IPS-18a (cell line): ENCODE measurements around the gene C3orf18.

ENCODE experiments used
- H3K27ac ChIP-seq: one replicate; pipeline ENCODE4 v1.5.1; 2013; ENCODE audit warnings: low read length
- H3K27me3 ChIP-seq: one replicate; pipeline ENCODE4 v1.6.1; 2013; ENCODE audit warnings: mild to moderate bottlenecking, low read length; ENCODE audit not compliant: control insufficient read depth, insufficient read depth
- H3K36me3 ChIP-seq: one replicate; pipeline ENCODE4 v1.6.1; 2013; ENCODE audit warnings: low read depth, low read length; ENCODE audit not compliant: control insufficient read depth
- H3K4me1 ChIP-seq: one replicate; pipeline ENCODE4 v1.6.1; 2013; ENCODE audit warnings: low read depth, low read length; ENCODE audit not compliant: control insufficient read depth
- H3K4me3 ChIP-seq: one replicate; pipeline ENCODE4 v1.5.1; 2013; ENCODE audit warnings: low read length
- H3K9ac ChIP-seq: one replicate; pipeline ENCODE4 v1.6.1; 2013; ENCODE audit warnings: mild to moderate bottlenecking, low read length, moderate library complexity
- H3K9me3 ChIP-seq: one replicate; pipeline ENCODE4 v1.6.1; 2013; ENCODE audit warnings: low read depth, low read length; ENCODE audit not compliant: control insufficient read depth

Gene C3orf18

GRCh38 chr3:50600141-50600753 is 32.7 kb upstream of the C3orf18 start:
- no peak overlapping the region for H3K9ac ChIP-seq

GRCh38 chr3:50599716-50600118 is 32.2 kb upstream of the C3orf18 start:
- no peaks in the 10 kb centered on the region for H3K9me3 ChIP-seq
- no peak overlapping the region for H3K4me3 ChIP-seq
- H3K27me3 ChIP-seq, result no peaks in the 10 kb centered on the region
- H3K36me3 ChIP-seq, result no peaks in the 10 kb centered on the region
- no peaks in the 10 kb centered on the region for H3K4me1 ChIP-seq
- H3K27ac ChIP-seq, result no peak overlapping the region
- no peak overlapping the region for H3K9ac ChIP-seq

More at GRCh38 chr3:50600141-50600753, 32.7 kb upstream of the C3orf18 start:
- Histone ChIP-seq H3K27me3 (no peaks in the 10 kb centered on the region), H3K4me1 (no peaks in the 10 kb centered on the region), H3K4me3 (no peak overlapping the region), H3K9me3 (no peaks in the 10 kb centered on the region), H3K27ac (no peak overlapping the region), H3K36me3 (no peaks in the 10 kb centered on the region)

GRCh38 chr3:50599115-50599715 is 31.7 kb upstream of the C3orf18 start:
- no peak overlapping the region for H3K9ac ChIP-seq

GRCh38 chr3:50594253-50594785 is 26.8 kb upstream of the C3orf18 start:
- H3K27ac ChIP-seq, result no peak overlapping the region
- no peak overlapping the region for H3K4me3 ChIP-seq
- no peak overlapping the region for H3K9ac ChIP-seq
- no peaks in the 10 kb centered on the region for H3K36me3 ChIP-seq
- H3K27me3 ChIP-seq, result no peaks in the 10 kb centered on the region
- H3K9me3 ChIP-seq, result no peaks in the 10 kb centered on the region
- no peaks in the 10 kb centered on the region for H3K4me1 ChIP-seq

More at GRCh38 chr3:50599115-50599715, 31.7 kb upstream of the C3orf18 start:
- H3K4me1 ChIP-seq, result no peaks in the 10 kb centered on the region
- no peaks in the 10 kb centered on the region for H3K27me3 ChIP-seq
- H3K27ac ChIP-seq, result no peak overlapping the region
- H3K4me3 ChIP-seq, result no peak overlapping the region
- no peaks in the 10 kb centered on the region for H3K9me3 ChIP-seq
- no peaks in the 10 kb centered on the region for H3K36me3 ChIP-seq

- no peak overlapping the region for H3K27ac ChIP-seq
- no peaks in the 10 kb centered on the region for H3K27me3 ChIP-seq
- no peak overlapping the region for H3K4me3 ChIP-seq
- no peaks in the 10 kb centered on the region for H3K9me3 ChIP-seq
- H3K36me3 ChIP-seq, result no peaks in the 10 kb centered on the region
- H3K4me1 ChIP-seq, result no peaks in the 10 kb centered on the region
- H3K9ac ChIP-seq, result no peak overlapping the region
These were observed 25.0 kb upstream of the C3orf18 start for GRCh38 chr3:50592568-50592967.

GRCh38 chr3:50591196-50591741 is 23.7 kb upstream of the C3orf18 start:
- Histone ChIP-seq H3K9ac (no peak overlapping the region), H3K36me3 (no peaks in the 10 kb centered on the region), H3K27ac (no peak overlapping the region)

GRCh38 chr3:50588759-50589433 is 21.3 kb upstream of the C3orf18 start:
- Histone ChIP-seq H3K27me3 (no peaks in the 10 kb centered on the region), H3K4me1 (no peaks in the 10 kb centered on the region), H3K9me3 (no peaks in the 10 kb centered on the region), H3K4me3 (no peak overlapping the region), H3K9ac (no peak overlapping the region), H3K36me3 (no peaks in the 10 kb centered on the region), H3K27ac (no peak overlapping the region)

More at GRCh38 chr3:50591196-50591741, 23.7 kb upstream of the C3orf18 start:
- Histone ChIP-seq H3K4me3 (no peak overlapping the region), H3K9me3 (no peaks in the 10 kb centered on the region), H3K4me1 (no peaks in the 10 kb centered on the region), H3K27me3 (no peaks in the 10 kb centered on the region)

GRCh38 chr3:50587806-50588758 is 20.5 kb upstream of the C3orf18 start:
- Histone ChIP-seq H3K4me1 (no peaks in the 10 kb centered on the region), H3K36me3 (no peaks in the 10 kb centered on the region), H3K27me3 (no peaks in the 10 kb centered on the region), H3K27ac (no peak overlapping the region), H3K4me3 (no peak overlapping the region), H3K9ac (no peak overlapping the region), H3K9me3 (no peaks in the 10 kb centered on the region)

- Histone ChIP-seq H3K9me3 (no peaks in the 10 kb centered on the region), H3K4me1 (no peaks in the 10 kb centered on the region), H3K4me3 (no peak overlapping the region), H3K9ac (no peak overlapping the region), H3K27ac (no peak overlapping the region), H3K27me3 (no peaks in the 10 kb centered on the region), H3K36me3 (no peaks in the 10 kb centered on the region)
These were observed 19.8 kb upstream of the C3orf18 start for GRCh38 chr3:50587373-50587772.

- H3K4me1 ChIP-seq, result no peaks in the 10 kb centered on the region
- no peak overlapping the region for H3K27ac ChIP-seq
- H3K36me3 ChIP-seq, result no peaks in the 10 kb centered on the region
- H3K27me3 ChIP-seq, result no peaks in the 10 kb centered on the region
- H3K9ac ChIP-seq, result no peak overlapping the region
- H3K4me3 ChIP-seq, result no peak overlapping the region
- no peaks in the 10 kb centered on the region for H3K9me3 ChIP-seq
These were observed 19.2 kb upstream of the C3orf18 start for GRCh38 chr3:50586763-50587070.
